Measurements from ENCODE around the gene POU2AF3.

The POU2AF3 gene

DNA sequence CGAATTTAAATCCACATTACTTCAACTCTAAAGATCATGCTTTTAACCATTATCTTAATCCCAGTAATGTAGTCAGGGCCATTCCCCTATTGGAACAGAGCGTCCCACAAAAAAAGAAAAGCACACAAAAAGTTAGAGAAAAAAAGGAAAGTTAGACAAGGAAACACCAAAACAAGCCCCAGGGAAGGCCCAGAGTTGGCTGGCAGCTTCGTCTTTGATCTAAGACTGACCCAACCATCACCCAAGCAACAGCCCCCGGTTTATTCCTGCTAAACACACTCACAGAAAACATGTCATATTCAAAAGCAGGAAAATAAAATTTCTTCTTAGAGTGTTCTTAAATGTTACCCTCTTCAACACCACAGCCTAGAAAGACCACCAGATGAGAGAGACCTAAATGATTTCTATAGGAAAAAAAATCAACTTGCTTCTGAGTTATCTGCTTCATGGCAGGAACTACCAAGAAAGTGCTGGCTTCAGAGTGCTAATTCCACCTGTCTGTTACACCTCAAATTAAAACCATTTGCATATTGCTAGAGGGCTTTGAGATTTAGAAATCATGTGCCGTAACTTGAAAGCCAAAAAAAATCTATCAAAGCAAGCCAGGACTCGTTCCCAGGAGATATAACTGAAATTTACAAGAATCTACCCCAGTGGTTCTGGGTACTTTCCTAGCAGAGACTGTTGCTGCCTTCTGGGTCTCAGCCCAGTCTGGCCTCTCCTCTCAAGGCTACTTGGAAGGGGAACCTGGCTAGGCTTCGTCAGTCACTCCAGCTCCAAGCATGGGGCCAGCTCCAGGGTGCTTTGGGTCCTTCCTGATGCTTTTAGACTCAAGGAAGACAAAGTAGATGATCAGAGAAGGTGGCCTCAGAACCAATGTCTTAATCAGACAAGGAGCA is 31.2 kb downstream of the POU2AF3 start:
- DNase-seq: no peak

DNA sequence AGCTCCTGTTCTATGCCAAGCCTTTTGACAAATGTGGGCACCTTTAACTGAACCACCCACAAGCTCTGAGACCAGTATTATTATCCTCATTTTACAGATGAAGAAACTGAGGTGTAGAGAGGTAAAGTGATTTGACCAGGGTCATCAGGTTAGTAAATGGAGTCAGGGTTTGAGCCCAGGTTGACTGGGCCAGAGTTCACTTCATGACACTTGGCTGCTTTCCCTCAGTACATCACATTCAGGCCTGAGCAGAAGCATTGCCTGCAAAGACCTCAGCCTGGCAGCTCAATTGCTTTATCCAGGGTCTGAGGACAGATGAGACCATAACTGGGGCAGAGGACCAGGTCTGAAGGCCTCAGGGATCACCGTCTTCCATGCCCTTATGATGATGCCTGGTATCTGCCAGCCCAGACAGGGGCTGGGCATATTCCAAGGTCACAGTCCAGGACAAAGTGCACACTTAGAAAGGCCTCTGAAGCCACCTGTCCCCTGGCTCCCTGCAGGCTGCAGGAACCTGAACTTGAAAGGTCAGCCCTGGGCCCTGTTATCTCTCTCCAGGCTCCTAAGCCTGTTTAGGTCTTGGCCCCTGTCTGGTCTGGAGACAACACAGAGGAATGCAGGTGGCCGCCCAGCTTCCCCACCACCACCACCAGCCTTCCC is 32.0 kb downstream of the POU2AF3 start:
- DNase-seq: no peak

DNA sequence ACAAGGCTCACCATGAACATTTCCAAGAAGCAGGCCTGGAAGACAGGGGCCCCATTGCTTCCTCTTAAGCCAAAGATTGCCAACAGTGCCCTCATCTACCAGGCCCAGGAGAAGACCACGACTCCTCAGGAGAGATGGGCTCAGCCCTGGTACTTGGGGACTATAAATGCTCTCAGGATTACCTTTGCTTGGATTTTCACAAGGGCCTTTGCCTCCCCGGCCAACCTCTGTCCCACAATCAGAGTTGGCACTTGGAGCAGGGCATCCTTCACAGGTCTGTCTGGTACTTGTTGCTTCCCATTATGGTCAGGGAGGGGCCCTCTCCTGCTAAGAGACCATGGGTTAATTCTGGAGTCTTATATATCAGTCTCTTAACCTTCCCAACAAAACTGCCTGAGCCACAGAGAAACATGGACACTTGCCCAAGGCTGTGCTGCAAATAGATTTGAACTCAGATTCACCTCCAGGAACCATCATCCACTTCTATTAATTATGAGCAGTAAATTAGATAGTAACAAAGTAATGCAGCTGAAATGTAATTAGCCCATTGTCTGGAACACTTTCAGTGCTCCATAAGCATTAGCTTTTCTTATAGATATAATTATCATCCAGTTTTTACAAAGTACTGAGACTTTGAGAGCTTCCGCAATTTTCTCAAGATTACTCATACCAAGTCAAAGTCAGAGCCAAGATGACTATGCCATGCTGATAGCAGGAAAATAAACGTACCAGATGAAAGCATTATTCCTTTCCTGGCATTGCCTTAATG is 33.5 kb downstream of the POU2AF3 start:
- DNase-seq: no peak

DNA sequence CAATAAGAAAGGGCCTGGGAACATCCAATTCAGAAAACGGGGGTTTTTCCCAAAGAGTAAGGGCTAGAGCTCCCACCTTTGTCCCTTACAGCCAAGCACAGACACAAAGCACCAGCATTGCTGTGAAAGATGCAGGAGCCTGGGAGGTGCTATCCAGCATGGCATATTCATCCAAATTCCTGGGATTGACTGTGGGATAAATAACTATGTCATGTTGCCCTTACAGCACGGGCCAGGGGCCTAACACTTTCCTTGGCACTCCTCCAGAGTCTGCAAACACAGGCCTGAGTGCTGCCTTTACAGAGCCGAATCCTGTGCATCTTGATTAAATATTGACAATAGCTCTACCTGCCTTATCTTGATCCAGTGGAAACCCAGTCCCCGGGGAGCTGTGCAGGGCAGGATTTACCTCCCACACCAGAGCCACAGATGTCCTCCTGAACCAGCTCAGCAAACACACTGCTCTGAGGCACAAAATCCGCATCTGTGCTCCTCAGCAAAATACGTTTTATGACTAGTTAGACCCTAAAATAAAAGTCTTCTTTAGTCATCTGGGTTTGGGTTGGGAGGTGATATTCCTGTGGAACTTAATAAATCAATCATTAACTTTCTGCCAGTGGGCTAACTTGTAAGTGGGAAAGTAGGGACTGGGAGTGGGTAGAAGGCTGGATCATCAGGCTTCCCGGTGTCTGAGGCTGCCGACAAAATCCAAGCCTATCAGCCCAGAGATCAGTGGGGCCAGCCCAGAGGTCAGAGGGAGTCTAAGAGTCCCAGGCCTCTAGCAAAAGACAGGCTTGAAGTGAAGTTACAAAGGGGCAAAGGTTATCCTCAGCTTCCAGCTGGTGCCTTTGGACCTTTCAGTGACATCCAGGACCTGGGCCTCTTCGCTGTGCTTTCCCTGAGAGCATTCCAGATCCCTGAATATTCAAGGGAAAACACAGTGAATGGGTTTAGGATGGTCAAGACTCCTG is 36.5 kb downstream of the POU2AF3 start:
- DNase-seq: peak; percentile 88

DNA sequence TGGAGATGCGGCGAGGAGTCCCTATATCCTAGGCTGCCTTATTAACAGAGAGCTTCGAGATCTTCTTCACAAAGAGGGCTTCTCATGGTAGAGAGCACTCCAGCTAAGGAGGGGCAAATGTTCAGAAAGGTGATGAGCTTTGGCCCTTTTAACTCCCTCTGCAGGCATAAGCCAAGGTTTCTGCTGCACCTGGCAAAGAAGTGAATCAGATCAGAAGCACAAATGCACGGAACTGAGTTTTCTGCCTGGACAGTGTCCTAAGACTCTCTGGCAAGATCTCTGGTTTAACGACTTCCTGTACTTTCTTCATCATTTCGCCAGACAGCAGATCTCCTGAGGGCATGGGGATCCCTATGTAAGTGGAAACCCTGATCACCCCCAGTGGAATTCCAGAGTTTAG is 37.2 kb downstream of the POU2AF3 start:
- DNase-seq: no peak

DNA sequence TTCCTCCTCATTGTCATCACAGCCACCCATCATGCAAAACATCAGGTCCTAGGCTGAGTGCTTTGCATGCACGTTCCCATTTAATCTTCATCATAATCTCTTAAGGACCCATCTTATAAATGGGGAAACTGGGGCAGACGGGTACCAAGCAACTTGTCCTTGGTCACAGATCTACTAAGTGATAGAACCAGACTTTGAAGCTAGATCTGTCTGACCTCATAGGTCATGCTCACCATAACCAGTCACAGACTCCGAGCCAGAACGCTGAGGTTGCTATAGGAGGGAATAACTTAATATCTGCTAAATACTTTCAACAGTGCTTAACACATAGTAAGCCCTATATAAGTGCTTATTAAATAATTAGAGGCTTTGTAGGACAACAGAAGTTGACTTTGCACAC is 37.7 kb downstream of the POU2AF3 start:
- DNase-seq: no peak

DNA sequence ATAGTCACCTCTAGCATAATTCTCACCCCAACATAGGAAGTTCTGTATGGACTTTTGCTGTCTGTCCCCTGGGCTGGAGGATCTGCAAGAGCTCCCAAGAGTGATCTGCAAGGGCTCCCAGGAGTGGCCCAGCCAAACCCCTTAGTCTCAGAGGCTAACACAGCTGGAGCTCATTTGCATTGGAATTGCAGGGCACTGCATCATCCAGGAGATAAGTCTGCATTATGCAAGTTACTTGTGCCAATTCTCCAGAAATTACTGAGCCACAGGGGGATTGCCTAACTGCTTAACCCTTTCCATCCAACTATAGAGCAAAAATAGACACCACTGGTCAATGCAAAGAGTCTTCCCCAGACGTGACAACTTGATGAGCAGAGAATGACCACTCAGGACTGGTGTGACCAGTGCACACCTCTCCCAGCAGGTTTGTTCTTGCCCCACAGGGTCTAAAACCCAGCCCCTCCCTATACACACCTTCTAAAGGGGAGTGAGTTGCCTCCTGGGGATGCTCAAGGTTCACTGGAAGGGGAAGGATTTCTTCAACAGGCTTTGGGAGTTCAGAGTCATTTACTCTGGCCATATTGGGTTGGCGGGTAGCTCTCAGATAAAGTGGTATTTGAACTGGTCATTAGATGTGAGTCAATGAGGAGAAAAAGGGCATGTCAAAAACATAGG is 38.4 kb downstream of the POU2AF3 start:
- no peak for DNase-seq

DNA sequence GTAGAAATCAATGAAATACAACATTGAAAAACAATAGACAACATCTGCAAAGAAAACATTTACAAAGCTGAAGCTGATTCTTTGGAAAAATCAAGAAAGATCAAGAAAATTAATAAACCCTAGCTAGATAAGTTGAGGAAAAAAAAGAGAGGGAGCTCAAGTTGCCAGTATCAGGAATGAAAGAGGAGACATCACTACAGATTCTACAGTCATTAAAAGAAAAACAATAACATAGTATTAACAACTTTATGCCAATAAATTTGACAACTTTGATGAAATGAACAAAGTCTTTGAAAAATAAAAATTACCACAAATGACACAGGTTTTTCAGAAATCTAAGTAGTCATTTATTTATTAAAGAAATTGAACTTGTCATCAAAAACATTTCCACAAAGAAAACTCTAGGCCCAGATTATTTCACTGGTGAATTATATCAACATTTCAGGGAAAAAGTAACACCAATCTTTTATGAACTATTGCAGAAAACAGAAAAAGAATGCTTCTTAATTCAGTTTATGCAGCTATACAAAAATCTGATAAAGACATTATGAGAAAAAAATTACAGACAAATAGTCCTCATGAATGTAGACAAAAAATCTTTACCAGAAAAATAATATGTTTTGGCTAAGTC is 41.5 kb downstream of the POU2AF3 start:
- DNase-seq: no peak

DNA sequence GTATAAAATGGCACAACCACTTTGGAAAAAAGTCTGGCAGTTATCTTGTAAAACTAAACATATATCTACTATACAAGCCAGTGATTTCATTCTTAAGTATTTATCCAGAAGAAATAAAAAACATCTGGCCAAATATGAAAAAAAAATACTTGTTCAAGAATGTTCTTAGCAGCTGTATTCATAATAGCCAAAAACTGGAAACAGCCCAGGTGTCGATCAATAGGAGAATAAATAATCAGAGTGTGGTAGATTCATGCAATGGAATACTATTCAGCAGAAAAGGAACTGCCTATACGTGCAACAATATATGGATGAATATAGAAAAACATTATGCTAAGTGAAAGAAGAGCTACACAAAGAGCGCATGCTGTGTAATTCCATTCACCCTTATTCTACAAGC is 44.0 kb downstream of the POU2AF3 start:
- no peak for DNase-seq

DNA sequence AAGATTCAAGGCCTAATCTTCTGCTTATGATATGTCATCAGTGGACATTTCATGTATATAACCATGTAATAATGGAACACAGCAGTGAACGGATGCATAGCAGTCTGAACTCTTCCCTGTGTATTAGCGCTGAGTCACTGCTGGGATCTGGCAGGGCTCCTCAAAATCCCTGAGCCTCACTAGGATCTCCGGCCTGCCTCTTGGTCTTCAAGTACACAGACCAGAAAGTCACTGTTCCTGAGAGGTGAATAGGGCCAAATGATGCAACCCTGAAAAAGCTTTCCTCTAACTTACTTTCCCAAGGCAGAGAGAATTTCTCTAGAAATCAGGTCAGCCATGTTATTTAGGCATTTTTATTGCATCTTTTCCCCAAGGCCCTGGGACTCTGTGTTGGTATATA is 45.7 kb downstream of the POU2AF3 start:
- no peak for DNase-seq

DNA sequence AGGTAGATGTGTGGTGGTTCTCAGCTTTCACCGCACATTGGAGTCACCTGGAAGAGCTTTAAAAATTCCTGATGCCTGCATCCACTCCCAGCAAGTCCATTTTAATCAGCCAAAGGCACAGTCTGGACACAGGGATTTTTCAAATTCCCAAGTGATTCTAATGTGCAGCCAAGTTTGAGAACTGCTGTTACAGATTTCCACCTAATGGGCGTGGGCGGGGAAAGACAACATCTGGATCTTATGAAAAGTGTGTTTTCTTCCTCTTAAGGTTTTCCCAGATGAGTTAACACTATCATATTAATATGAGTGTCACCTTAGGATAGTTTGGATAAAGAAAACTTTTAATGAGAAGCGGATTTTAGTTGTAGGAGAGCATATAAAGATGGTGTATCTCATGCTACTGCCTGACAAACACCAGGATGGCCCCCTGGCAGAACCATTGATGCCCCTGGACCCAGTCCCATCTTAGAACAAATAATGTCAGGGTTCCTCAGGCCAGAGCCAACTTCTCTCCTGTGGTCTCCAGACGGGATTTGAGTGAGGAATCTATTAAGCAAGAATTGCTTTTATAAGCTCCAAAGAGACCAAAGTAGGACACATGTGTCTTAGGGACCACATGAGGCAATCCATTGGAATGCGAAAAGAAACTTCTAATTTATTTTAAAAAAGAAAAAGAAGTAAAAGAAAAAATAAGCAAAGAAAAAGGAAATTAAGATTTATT is 48.8 kb downstream of the POU2AF3 start:
- DNase-seq: no peak

DNA sequence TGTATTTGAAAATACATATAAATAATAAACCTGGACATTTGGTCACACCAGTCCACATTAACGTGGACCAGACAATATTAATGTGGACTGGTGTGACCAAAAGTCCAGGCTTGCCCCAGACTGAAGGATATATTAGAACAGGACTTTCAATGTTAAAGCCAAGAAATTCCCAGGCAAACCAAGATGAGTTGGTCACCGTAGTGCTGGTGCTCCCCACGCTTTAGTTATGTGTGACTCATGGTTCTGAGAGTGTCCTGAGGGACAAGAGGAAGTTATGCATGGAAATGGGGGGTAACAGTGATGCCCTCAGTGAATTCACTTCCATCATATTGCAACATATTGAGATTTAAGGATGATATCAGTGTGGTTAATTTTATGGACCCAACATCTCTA is 49.4 kb downstream of the POU2AF3 start:
- no peak for DNase-seq

DNA sequence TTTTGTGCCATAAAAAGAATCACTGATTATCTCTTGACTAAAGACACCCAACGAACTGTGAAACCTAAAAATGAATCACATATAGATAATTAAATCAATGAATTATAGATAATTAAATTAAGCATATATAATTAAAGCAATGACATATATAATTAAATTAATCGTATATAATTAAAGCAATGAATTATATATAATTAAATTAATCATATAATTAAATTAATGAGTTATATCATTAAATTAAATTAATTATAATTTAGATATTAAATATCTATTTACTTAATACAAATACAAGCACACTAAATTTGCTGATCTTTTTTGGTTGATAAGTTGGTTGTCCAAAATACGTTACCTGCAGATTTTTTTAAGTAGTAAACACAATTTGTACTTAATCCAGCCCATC is 49.8 kb downstream of the POU2AF3 start:
- no peak for DNase-seq

DNA sequence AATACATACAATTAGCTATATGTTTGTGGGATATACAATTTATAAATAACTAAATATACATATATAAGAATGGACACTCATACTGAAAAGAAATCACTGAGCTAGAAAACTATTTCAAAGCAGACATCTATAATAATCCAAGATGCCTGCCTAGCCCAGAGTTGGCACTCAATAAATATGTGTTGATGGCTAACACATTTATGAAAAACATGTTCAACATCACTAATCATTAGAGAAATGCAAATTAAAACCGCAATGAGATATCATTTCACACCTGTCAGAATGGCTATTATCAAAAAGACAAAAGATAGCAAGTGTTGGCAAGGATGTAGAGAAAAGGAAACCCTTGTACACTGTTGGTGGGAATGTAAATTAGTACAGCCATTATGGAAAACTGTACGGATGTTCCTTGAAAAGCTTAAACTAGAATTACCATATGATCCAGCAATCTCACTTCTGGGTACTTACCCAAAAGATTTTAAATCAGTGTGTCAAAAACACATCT is 50.9 kb downstream of the POU2AF3 start:
- DNase-seq: peak; percentile 10

DNA sequence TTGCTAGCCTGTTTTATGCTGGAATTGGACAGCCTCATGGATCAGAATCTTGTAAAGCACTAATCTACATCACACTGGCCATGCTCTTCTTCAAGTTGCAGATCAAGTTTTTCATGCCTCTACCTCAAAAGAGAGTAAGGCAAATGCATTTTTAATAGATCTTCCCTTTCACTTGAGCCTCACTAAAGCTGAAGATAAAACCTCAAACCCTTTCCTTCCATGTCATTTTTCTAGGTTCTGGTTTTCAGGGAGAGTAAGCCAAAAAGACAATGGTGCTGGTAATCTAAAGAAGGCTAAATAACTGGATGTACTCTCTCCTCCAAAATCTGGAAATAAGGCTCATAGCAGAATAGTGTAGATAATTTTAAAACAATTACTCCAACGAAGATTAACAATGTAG is 52.5 kb downstream of the POU2AF3 start:
- DNase-seq: no peak

DNA sequence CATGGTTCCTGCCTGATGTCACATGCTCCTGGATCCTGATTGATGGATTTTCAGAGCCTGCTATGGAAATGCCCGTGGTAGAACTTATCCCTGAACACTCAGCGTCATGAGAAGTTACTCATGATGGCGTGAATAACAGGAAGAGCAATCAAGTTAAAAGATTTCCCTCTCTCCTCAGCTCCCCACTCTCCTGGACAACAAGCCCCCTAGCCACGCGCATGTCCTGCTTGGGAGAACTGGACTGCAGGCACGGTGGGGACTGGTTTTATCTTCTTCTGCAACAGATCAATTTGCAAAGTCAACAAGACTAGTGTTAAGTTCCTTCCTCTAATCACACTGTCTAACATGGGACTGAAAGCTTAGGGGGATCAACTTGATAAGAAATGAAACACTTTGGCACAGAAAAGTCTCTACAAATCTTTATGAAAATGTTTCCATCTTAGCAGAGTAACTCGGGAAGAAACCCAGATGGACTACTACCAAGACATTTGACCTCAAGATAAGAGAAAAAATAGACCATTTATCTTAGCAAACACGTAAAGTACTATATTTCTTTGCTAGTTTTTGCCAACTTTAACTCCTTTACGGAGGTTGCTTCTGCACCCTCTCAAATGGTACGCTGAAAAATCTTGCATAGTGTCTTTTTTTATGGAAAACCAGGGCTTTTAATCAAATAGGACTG is 53.2 kb downstream of the POU2AF3 start:
- DNase-seq: no peak

DNA sequence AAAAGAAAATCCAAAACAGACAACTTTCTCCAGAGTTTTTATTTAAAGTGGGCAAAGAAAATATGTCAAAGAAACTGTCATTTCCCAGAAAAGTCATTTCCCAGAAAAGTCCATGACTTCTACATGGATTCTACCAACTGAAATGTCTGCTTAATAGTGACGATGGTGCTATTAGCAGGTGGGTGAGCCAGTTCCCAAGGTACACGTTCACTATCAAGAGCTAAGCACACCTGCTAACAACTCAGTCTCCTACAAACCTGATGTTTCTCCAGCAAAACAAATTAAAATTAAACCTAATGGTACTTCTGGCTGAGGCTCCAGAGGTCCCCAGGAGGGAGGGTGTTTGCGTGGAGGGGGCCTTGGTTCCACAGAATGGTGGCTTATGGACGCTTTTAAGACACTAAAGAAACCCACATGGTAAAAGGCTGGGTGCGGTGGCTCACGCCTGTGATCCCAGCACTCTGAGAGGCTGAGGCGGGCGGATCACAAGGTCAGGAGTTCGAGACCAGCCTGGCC is 53.9 kb downstream of the POU2AF3 start:
- DNase-seq: no peak

DNA sequence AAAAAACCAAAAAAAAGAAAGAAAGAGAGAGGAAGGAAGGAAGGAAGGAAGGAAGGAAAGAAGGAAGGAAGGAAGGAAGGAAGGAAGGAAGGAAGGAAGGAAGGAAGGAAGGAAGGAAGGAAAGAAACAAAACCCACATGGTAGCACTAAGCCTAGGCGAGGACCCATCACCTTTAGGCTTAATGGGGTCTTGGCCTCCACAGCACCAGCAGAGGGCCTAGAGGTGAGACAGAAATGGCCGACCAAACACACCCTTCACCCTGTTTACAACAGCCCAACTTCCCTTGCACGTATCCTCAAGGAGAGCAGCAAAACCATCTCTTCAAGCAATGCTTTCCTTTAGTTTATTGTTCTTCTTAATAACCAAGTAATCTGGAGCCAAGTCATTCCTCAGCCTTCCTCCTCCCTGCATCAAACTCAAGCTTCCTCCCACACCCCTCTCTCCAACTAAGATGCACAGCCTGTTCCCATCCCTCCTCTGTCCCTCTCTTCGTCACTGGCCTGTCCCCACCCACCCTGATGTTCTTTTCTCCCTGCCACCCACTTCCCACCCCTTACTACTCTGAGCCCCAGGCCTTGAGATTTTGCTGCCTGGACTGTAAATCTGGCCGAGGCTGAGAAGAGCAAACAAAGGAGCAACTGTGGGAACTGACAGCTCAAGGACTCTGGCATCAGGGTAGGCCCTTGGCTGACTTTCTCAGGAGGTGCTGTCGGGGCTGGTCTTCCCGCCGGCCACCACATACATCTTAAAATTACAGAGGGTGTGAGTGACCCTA is 54.8 kb downstream of the POU2AF3 start:
- no peak for DNase-seq
